Thymus (tissue), 11 donors: Measurements from ENCODE around the gene DBI. TPM values are rescaled to one million over a fixed set of nuclear protein-coding genes. Genes with fewer than 3 reads are reported as not detected.

ENCODE experiments used
- DNase-seq, 9 donors: peaks; one replicate each; pipeline ENCODE4 v3.0.0-alpha.2; 2013; ENCODE audit warnings: low spot score in 9 of 9, low read depth in 6 of 9, missing footprints in 1 of 9
- H3K27ac ChIP-seq, 2 donors: one replicate each; pipeline ENCODE4 v1.5.1; 2013; ENCODE audit warnings: control low read depth in 1 of 2, low read depth in 1 of 2, low read length in 1 of 2, mild to moderate bottlenecking in 1 of 2, moderate library complexity in 1 of 2
- H3K27me3 ChIP-seq, 2 donors: one replicate each; pipeline ENCODE4 v1.5.1; 2013; ENCODE audit warnings: low read length in 1 of 2; ENCODE audit not compliant: control insufficient read depth in 2 of 2, insufficient read depth in 1 of 2
- H3K36me3 ChIP-seq, 2 donors: one replicate each; pipeline ENCODE4 v1.5.1; 2013; ENCODE audit warnings: low read length in 1 of 2, mild to moderate bottlenecking in 1 of 2, moderate library complexity in 1 of 2; ENCODE audit not compliant: control insufficient read depth in 2 of 2, insufficient read depth in 2 of 2
- H3K4me1 ChIP-seq, 2 donors: one replicate each; pipeline ENCODE4 v1.5.1; 2013; ENCODE audit warnings: low read length in 2 of 2; ENCODE audit not compliant: control insufficient read depth in 2 of 2, insufficient read depth in 2 of 2
- H3K4me3 ChIP-seq, 2 donors: one replicate each; pipeline ENCODE4 v1.5.1; 2013; ENCODE audit warnings: low read length in 2 of 2, control low read depth in 1 of 2, mild to moderate bottlenecking in 1 of 2
- H3K9me3 ChIP-seq, 2 donors: one replicate each; pipeline ENCODE4 v1.5.1; 2013; ENCODE audit warnings: low read length in 1 of 2, mild to moderate bottlenecking in 1 of 2; ENCODE audit not compliant: control insufficient read depth in 2 of 2, insufficient read depth in 1 of 2
- WGBS: extraction: QIAGEN DNeasy Blood & Tissue Kit; methylation state at CpG from one replicate; pipeline ENCODE4 v1.1.7; 2013; 5-methylcytosine and 5-hydroxymethylcytosine counted together
- polyA plus RNA-seq: library from polyadenylated mRNA; stranded (reverse); fragments of 200-250 nt; gene quantifications from one replicate; pipeline ENCODE4 v1.2.3, GENCODE V29; 2013
- total RNA-seq: library from RNA; stranded (reverse); fragments of 120-200 nt; gene quantifications from one replicate; pipeline ENCODE4 v1.2.4, GENCODE V29; 2013
- donor health status: healthy.

The DBI gene
- total and polyA plus RNA-seq, 2 donors = 108 to 314 TPM

GRCh38 chr2:119416299-119416923 lies 49.6 kb downstream of the DBI start:
- Histone ChIP-seq H3K9me3 (peaks cover 1 to 5% of the 10 kb centered on the region in 2 donors), H3K4me1 (no peaks in the 10 kb centered on the region), H3K27ac (no peak overlapping the region), H3K4me3 (no peak overlapping the region), H3K36me3 (no peaks in the 10 kb centered on the region), H3K27me3 (peaks cover 0 to 2% of the 10 kb centered on the region in 2 donors)
- whole genome bisulfite sequencing = 97% methylated on average over 4 of the region's 4 CpGs
- DNase-seq = no peak

DNA sequence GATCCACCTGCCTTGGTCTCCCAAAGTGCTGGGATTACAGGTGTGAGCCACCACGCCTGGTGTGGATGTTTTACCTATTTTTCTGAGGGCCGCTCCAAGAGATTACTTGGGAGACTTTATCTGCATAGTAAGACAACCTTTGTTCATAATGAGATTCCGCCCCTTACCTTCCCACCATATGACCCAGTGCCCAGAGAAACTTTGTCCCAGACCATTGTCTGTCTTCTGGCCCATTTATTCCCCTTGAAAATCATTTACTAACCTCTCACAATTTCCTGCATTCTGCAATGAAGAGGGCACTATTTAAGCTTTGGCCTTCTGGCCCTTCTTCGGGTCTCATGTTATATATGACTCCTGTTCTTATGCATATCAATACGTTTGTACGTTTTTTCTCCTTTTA lies 51.1 kb downstream of the DBI start:
- H3K27ac ChIP-seq = no peak overlapping the region
- H3K4me1 ChIP-seq = no peaks in the 10 kb centered on the region
- peaks cover 1 to 6% of the 10 kb centered on the region in 2 donors for H3K9me3 ChIP-seq
- no peak overlapping the region for H3K4me3 ChIP-seq
- WGBS = 97% methylated on average over 6 of the region's 6 CpGs
- no peak for DNase-seq
- H3K27me3 ChIP-seq = peaks cover 0 to 2% of the 10 kb centered on the region in 2 donors
- no peaks in the 10 kb centered on the region for H3K36me3 ChIP-seq

DNA sequence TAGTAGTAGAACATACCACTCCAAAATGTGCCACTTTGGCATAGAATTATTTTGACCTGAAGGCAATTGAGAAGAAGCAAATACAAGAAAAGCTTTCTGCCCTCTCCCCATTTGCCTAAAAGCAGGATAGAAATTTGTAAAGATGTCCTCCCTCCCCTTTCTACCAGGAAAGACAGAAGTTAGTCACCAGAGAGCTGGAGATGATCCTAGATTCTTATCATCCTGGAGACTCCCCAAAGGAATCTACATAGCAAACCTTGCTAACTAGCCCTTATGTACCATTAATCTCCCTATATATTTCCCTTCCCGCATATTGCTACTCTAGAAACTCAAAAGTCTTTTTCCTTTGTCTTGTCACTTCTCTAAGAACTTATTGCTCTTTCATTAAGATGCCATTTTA lies 52.3 kb downstream of the DBI start:
- no peak for DNase-seq
- no peak overlapping the region for H3K27ac ChIP-seq
- H3K4me1 ChIP-seq = no peaks in the 10 kb centered on the region
- no peak overlapping the region for H3K4me3 ChIP-seq
- H3K27me3 ChIP-seq = peaks cover 0 to 2% of the 10 kb centered on the region in 2 donors
- H3K36me3 ChIP-seq = no peaks in the 10 kb centered on the region
- 90% methylated on average over 1 of the region's 1 CpG for WGBS
- H3K9me3 ChIP-seq = peaks cover 1 to 6% of the 10 kb centered on the region in 2 donors

- H3K27ac ChIP-seq = no peak overlapping the region
- WGBS = 79% methylated on average over 1 of the region's 1 CpG
- H3K36me3 ChIP-seq = no peaks in the 10 kb centered on the region
Observed at GRCh38 chr2:119419803-119420508, 53.2 kb downstream of the DBI start.

DNA sequence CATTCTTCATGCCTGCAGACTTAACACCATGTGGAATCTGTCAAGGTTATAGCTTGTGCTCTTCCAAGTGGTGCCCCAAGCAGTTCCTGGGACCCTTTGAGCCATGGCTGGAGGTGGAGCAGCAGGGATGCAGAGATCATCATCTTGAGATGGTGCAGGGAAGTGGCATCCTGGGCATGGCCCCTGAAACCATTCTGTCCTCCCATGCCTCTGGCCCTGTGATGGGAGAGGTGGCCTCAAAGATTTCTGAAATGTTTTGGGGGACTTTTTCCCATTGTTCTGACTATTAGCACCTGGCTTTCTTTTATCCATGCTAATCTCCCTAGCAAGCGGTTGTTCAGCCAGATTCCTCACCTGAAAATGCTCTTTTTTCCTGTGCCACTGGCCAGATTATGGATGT lies 54.5 kb downstream of the DBI start:
- Histone ChIP-seq H3K27me3 (peaks cover 0 to 13% of the 10 kb centered on the region in 2 donors), H3K36me3 (no peaks in the 10 kb centered on the region), H3K27ac (no peak overlapping the region), H3K4me1 (no peaks in the 10 kb centered on the region), H3K9me3 (peaks cover 1 to 11% of the 10 kb centered on the region in 2 donors), H3K4me3 (no peak overlapping the region)
- DNase-seq = no peak
- WGBS = 96% methylated on average over 1 of the region's 1 CpG

More at GRCh38 chr2:119419803-119420508, 53.2 kb downstream of the DBI start:
- Histone ChIP-seq H3K9me3 (peaks cover 1 to 11% of the 10 kb centered on the region in 2 donors), H3K4me3 (no peak overlapping the region), H3K4me1 (no peaks in the 10 kb centered on the region), H3K27me3 (peaks cover 0 to 10% of the 10 kb centered on the region in 2 donors)
- DNase-seq = no peak

GRCh38 chr2:119421741-119422140 lies 55.0 kb downstream of the DBI start:
- no peak overlapping the region for H3K27ac ChIP-seq
- H3K4me3 ChIP-seq = no peak overlapping the region
- peaks cover 1 to 11% of the 10 kb centered on the region in 2 donors for H3K9me3 ChIP-seq
- H3K4me1 ChIP-seq = no peaks in the 10 kb centered on the region
- H3K36me3 ChIP-seq = no peaks in the 10 kb centered on the region
- peaks cover 0 to 16% of the 10 kb centered on the region in 2 donors for H3K27me3 ChIP-seq
- DNase-seq = no peak

Other genes with a start within 250 kb of the DBI start
- gene C1QL2, start 208.2 kb upstream of the DBI start, total RNA-seq = 0.05 TPM
- gene C1QL2, start 208.2 kb upstream of the DBI start, polyA plus RNA-seq = 0.89 TPM
- gene STEAP3, start 143.1 kb upstream of the DBI start, total RNA-seq = 0.90 TPM
- 5.5 TPM for gene STEAP3, start 143.1 kb upstream of the DBI start, polyA plus RNA-seq
- 14.7 TPM for gene C2orf76, start 143 bp upstream of the DBI start, total RNA-seq
- gene C2orf76, start 143 bp upstream of the DBI start, polyA plus RNA-seq = 25.6 TPM
- gene TMEM37, start 64.9 kb downstream of the DBI start, total RNA-seq = 0.52 TPM
- gene TMEM37, start 64.9 kb downstream of the DBI start, polyA plus RNA-seq = 4.9 TPM
- 0.24 TPM for gene SCTR, start 157.5 kb downstream of the DBI start, total RNA-seq
- 1.5 TPM for gene SCTR, start 157.5 kb downstream of the DBI start, polyA plus RNA-seq
- gene CFAP221, start 177.5 kb downstream of the DBI start, total RNA-seq = 0.14 TPM
- gene CFAP221, start 177.5 kb downstream of the DBI start, polyA plus RNA-seq = 0.41 TPM